GM19324 (cell line): ENCODE data around the gene RGS12.

Experiments used
- ATAC-seq: cut with Tn5 transposase; IDR thresholded peaks from one replicate; pipeline ENCODE4 v1.9.1; 2021; ENCODE audit warnings: mild to moderate bottlenecking, moderate library complexity; ENCODE audit not compliant: unreplicated experiment, low FRiP score

Gene RGS12

GRCh38 chr4:3307891-3308575 is 15.2 kb downstream of the RGS12 start:
- no peak for ATAC-seq

GRCh38 chr4:3308691-3309090 is 15.9 kb downstream of the RGS12 start:
- ATAC-seq: no peak

- no peak for ATAC-seq
These were observed 17.7 kb downstream of the RGS12 start for GRCh38 chr4:3310301-3311094.

GRCh38 chr4:3311095-3311372 is 18.2 kb downstream of the RGS12 start:
- ATAC-seq: no peak

- ATAC-seq: no peak
These were observed 18.8 kb downstream of the RGS12 start for GRCh38 chr4:3311489-3312171.

- ATAC-seq: no peak
These were observed 19.5 kb downstream of the RGS12 start for GRCh38 chr4:3312362-3312761.

- ATAC-seq: no peak
These were observed 20.3 kb downstream of the RGS12 start for GRCh38 chr4:3313139-3313538.

- ATAC-seq: no peak
These were observed 20.9 kb downstream of the RGS12 start for GRCh38 chr4:3313556-3314228.

- ATAC-seq: no peak
These were observed 22.0 kb downstream of the RGS12 start for GRCh38 chr4:3314706-3315260.

- no peak for ATAC-seq
These were observed 22.7 kb downstream of the RGS12 start for GRCh38 chr4:3315566-3315965.

GRCh38 chr4:3316146-3316545 is 23.3 kb downstream of the RGS12 start:
- no peak for ATAC-seq

GRCh38 chr4:3317011-3317655 is 24.3 kb downstream of the RGS12 start:
- no peak for ATAC-seq

- ATAC-seq: no peak
These were observed 24.9 kb downstream of the RGS12 start for GRCh38 chr4:3317656-3318211.

GRCh38 chr4:3318561-3319021 is 25.8 kb downstream of the RGS12 start:
- ATAC-seq: no peak

- ATAC-seq: no peak
These were observed 27.7 kb downstream of the RGS12 start for GRCh38 chr4:3320361-3321023.

GRCh38 chr4:3321295-3321889 is 28.6 kb downstream of the RGS12 start:
- ATAC-seq: no peak

- ATAC-seq: no peak
These were observed 29.3 kb downstream of the RGS12 start for GRCh38 chr4:3322059-3322550.

GRCh38 chr4:3323071-3323481 is 30.3 kb downstream of the RGS12 start:
- no peak for ATAC-seq
